H9 (cell line): Measurements from ENCODE around the gene SORBS1. TPM values are rescaled to one million over a fixed set of nuclear protein-coding genes. Genes with fewer than 3 reads are reported as not detected.

ENCODE experiments used
- DNase-seq: peaks from one replicate; pipeline ENCODE4 v3.0.0-alpha.2; 2017
- H2AFZ ChIP-seq: one replicate; pipeline ENCODE4 v1.6.1; 2013; ENCODE audit warnings: mild to moderate bottlenecking, low read length, control low read depth, moderate library complexity
- H2AK5ac ChIP-seq: 2 replicates; pipeline ENCODE4 v1.6.1; 2013; ENCODE audit warnings: low read length, control low read depth, mixed read lengths; ENCODE audit not compliant: insufficient read length
- H2BK120ac ChIP-seq: one replicate; pipeline ENCODE4 v1.6.1; 2013; ENCODE audit warnings: low read depth, mild to moderate bottlenecking, low read length, control low read depth, inconsistent platforms; ENCODE audit not compliant: poor library complexity, severe bottlenecking
- H2BK12ac ChIP-seq: 2 replicates; pipeline ENCODE4 v1.6.1; 2013; ENCODE audit warnings: low read length, control low read depth, mixed read lengths, low read depth; ENCODE audit not compliant: insufficient read length
- H2BK15ac ChIP-seq: 2 replicates; pipeline ENCODE4 v1.6.1; 2013; ENCODE audit warnings: low read depth, low read length, control low read depth
- H2BK20ac ChIP-seq: one replicate; pipeline ENCODE4 v1.6.1; 2013; ENCODE audit warnings: low read depth, mild to moderate bottlenecking, low read length, control low read depth, inconsistent platforms; ENCODE audit not compliant: poor library complexity, severe bottlenecking
- H2BK5ac ChIP-seq: 2 replicates; pipeline ENCODE4 v1.6.1; 2013; ENCODE audit warnings: low read length, control low read depth, mixed read lengths; ENCODE audit not compliant: insufficient read length
- H3K14ac ChIP-seq: 2 replicates; pipeline ENCODE4 v1.6.1; 2013; ENCODE audit warnings: low read length, control low read depth; ENCODE audit not compliant: insufficient read depth
- H3K18ac ChIP-seq: 2 replicates; pipeline ENCODE4 v1.6.1; 2013; ENCODE audit warnings: low read depth, mild to moderate bottlenecking, mixed read lengths, low read length, control low read depth; ENCODE audit not compliant: insufficient read length
- H3K23ac ChIP-seq: 2 replicates; pipeline ENCODE4 v1.6.1; 2013; ENCODE audit warnings: low read length, control low read depth, mixed read lengths, low read depth; ENCODE audit not compliant: insufficient read length
- H3K23me2 ChIP-seq: 2 replicates; pipeline ENCODE4 v1.6.1; 2013; ENCODE audit warnings: low read depth, mild to moderate bottlenecking, mixed read lengths, low read length, control low read depth; ENCODE audit not compliant: insufficient read length, poor library complexity, severe bottlenecking
- H3K27ac ChIP-seq: 2 replicates; pipeline ENCODE4 v1.5.1; 2013; ENCODE audit warnings: low read length, control low read depth, mixed read lengths, low read depth; ENCODE audit not compliant: insufficient read length
- H3K27me3 ChIP-seq: 2 replicates; pipeline ENCODE4 v1.6.1; 2013; ENCODE audit warnings: low read length, control low read depth, inconsistent platforms; ENCODE audit not compliant: insufficient read depth
- H3K4ac ChIP-seq: 2 replicates; pipeline ENCODE4 v1.6.1; 2013; ENCODE audit warnings: low read depth, mild to moderate bottlenecking, control low read depth, inconsistent platforms, low read length, moderate library complexity
- H3K4me1 ChIP-seq: 2 replicates; pipeline ENCODE4 v1.6.1; 2013; ENCODE audit warnings: low read length, control low read depth, inconsistent platforms; ENCODE audit not compliant: insufficient read depth
- H3K4me2 ChIP-seq: 2 replicates; pipeline ENCODE4 v1.6.1; 2013; ENCODE audit warnings: low read length, control low read depth, mixed read lengths; ENCODE audit not compliant: insufficient read length, insufficient read depth
- H3K56ac ChIP-seq: 2 replicates; pipeline ENCODE4 v1.6.1; 2013; ENCODE audit warnings: low read depth, mild to moderate bottlenecking, mixed read lengths, low read length, control low read depth; ENCODE audit not compliant: insufficient read length
- H3K79me1 ChIP-seq: 2 replicates; pipeline ENCODE4 v1.6.1; 2013; ENCODE audit warnings: low read depth, mild to moderate bottlenecking, moderate library complexity, low read length, control low read depth, inconsistent platforms; ENCODE audit not compliant: insufficient read depth, poor library complexity, severe bottlenecking
- H3K79me2 ChIP-seq: 2 replicates; pipeline ENCODE4 v1.6.1; 2013; ENCODE audit warnings: low read length, control low read depth, inconsistent platforms; ENCODE audit not compliant: insufficient read depth
- H3K9ac ChIP-seq: 2 replicates; pipeline ENCODE4 v1.6.1; 2013; ENCODE audit warnings: low read length, control low read depth, mixed read lengths; ENCODE audit not compliant: insufficient read length; ENCODE audit errors: extremely low read depth
- H3K9me3 ChIP-seq: one replicate; pipeline ENCODE4 v1.6.1; 2013; ENCODE audit warnings: low read depth, low read length, inconsistent platforms; ENCODE audit not compliant: control insufficient read depth
- H3T11ph ChIP-seq: one replicate; pipeline ENCODE4 v1.6.1; 2013; ENCODE audit warnings: mild to moderate bottlenecking, low read length, control low read depth, inconsistent platforms
- H4K20me1 ChIP-seq: one replicate; pipeline ENCODE4 v1.6.1; 2013; ENCODE audit not compliant: control insufficient read depth, insufficient read length, insufficient read depth
- H4K5ac ChIP-seq: 2 replicates; pipeline ENCODE4 v1.6.1; 2013; ENCODE audit warnings: low read depth, mild to moderate bottlenecking, mixed read lengths, low read length, control low read depth; ENCODE audit not compliant: insufficient read length
- H4K8ac ChIP-seq: replicated peaks from 2 replicates; pipeline ENCODE4 v1.6.1; 2013; ENCODE audit warnings: low read length, control low read depth, mixed read lengths, low read depth; ENCODE audit not compliant: insufficient read length
- H4K91ac ChIP-seq: 2 replicates; pipeline ENCODE4 v1.6.1; 2013; ENCODE audit warnings: low read depth, mild to moderate bottlenecking, moderate library complexity, mixed read lengths, low read length, control low read depth; ENCODE audit not compliant: insufficient read length
- H3K27ac Mint-ChIP-seq, 3 experiments: 2 replicates in 2 of 3; 3 replicates in 1 of 3; pipeline ENCODE4 v1.8.0; 2020 to 2021; ENCODE audit warnings: mixed read lengths in 3 of 3, mild to moderate bottlenecking in 1 of 3, moderate library complexity in 1 of 3
- H3K27me3 Mint-ChIP-seq: 2 replicates; pipeline ENCODE4 v1.8.0; 2021; ENCODE audit warnings: low read depth, mild to moderate bottlenecking, moderate library complexity, mixed read lengths
- H3K36me3 Mint-ChIP-seq, 3 experiments: 2 replicates in 2 of 3; 3 replicates in 1 of 3; pipeline ENCODE4 v1.8.0; 2020 to 2021; ENCODE audit warnings: low read depth in 3 of 3, mixed read lengths in 3 of 3; ENCODE audit not compliant: insufficient read depth in 1 of 3
- H3K4me1 Mint-ChIP-seq, 2 experiments: 2 replicates each; pipeline ENCODE4 v1.8.0; 2020; ENCODE audit warnings: mixed read lengths in 2 of 2
- H3K4me3 Mint-ChIP-seq, 2 experiments: 2 replicates in 1 of 2; 3 replicates in 1 of 2; pipeline ENCODE4 v1.8.0; 2020 to 2021; ENCODE audit warnings: mild to moderate bottlenecking in 2 of 2, mixed read lengths in 2 of 2, moderate library complexity in 1 of 2
- H3K9me3 Mint-ChIP-seq, 2 experiments: 2 replicates in 1 of 2; 3 replicates in 1 of 2; pipeline ENCODE4 v1.8.0; 2020; ENCODE audit warnings: mild to moderate bottlenecking in 2 of 2, mixed read lengths in 2 of 2, moderate library complexity in 1 of 2
- WGBS: extraction: QIAGEN DNeasy Blood & Tissue Kit; methylation state at CpG from one replicate; pipeline ENCODE4 v1.1.7; 2013; ENCODE audit warnings: missing lambda C conversion rate, low lambda C conversion rate, mixed read lengths; ENCODE audit not compliant: insufficient read length; ENCODE audit errors: extremely low coverage; 5-methylcytosine and 5-hydroxymethylcytosine counted together
- total RNA-seq: library from RNA; stranded (reverse); gene quantifications from 2 replicates; pipeline ENCODE4 v1.2.1, GENCODE V29; 2021
- TF ChIP-seq, protein P1 (sequence below): fragments of 200-600 bp; sonication (generic); conservative IDR thresholded peaks from 3 replicates; pipeline ENCODE4 v1.8.0; 2021; ENCODE audit warnings: antibody characterized with exemption, mild to moderate bottlenecking

The SORBS1 gene
- total RNA-seq, 1 experiment from 2014 or later, result 24.3 TPM

DNA sequence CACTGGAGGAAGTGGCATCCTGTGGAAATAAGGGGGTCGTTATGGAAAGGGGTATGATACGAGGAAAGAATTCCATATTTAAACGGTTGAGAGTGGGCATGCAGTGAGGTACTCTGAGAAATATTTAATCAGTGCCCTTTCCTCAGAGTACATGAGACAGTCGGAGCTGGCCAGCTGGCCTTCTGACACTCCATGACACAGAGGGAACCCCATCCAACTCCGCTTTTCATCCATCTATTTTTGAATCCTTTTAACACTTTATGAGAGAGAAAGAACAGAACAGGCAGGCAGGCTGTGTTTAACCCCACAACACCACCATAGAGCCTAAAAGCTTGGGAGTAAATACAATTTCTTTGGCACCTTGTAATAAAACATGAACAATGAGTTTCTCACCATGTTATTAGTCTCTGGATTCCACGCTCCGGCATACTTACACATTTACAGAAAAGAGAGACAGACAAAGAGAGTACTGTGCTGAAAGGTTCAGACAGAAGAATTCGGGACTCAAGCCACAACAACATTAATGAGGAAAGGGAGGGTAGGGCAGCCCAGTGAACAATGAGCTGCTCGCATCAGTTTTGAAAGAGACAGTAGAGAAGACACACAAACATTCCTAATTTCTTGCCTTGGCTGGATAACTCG lies 146.2 kb downstream of the SORBS1 start:
- no CpG with 5 or more reads among the region's 10 CpGs for WGBS
- H3K79me2 ChIP-seq, result no peaks in the 10 kb centered on the region
- no peak overlapping the region for H3K4me2 ChIP-seq
- no peaks in the 10 kb centered on the region for H3K27me3 ChIP-seq
- TF ChIP-seq, protein P1, sequence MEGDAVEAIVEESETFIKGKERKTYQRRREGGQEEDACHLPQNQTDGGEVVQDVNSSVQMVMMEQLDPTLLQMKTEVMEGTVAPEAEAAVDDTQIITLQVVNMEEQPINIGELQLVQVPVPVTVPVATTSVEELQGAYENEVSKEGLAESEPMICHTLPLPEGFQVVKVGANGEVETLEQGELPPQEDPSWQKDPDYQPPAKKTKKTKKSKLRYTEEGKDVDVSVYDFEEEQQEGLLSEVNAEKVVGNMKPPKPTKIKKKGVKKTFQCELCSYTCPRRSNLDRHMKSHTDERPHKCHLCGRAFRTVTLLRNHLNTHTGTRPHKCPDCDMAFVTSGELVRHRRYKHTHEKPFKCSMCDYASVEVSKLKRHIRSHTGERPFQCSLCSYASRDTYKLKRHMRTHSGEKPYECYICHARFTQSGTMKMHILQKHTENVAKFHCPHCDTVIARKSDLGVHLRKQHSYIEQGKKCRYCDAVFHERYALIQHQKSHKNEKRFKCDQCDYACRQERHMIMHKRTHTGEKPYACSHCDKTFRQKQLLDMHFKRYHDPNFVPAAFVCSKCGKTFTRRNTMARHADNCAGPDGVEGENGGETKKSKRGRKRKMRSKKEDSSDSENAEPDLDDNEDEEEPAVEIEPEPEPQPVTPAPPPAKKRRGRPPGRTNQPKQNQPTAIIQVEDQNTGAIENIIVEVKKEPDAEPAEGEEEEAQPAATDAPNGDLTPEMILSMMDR, result no peak
- no peak overlapping the region for H2BK15ac ChIP-seq
- no peak overlapping the region for H3K4me3 Mint-ChIP-seq
- no peak overlapping the region for H2BK12ac ChIP-seq
- H2BK20ac ChIP-seq, result no peak overlapping the region
- H4K5ac ChIP-seq, result no peak overlapping the region
- H3K4me1 Mint-ChIP-seq, result peaks cover 40 to 42% of the 10 kb centered on the region in 2 experiments
- no peak overlapping the region for H3K56ac ChIP-seq
- no peak overlapping the region for H3K27ac ChIP-seq
- peaks cover 7% of the 10 kb centered on the region for H3K4me1 ChIP-seq
- H3K14ac ChIP-seq, result no peak overlapping the region; the same call in 1 of the 2 replicates
- H3K9me3 Mint-ChIP-seq, result no peaks in the 10 kb centered on the region
- no peak for DNase-seq
- H2BK120ac ChIP-seq, result no peak overlapping the region
- H3K27me3 Mint-ChIP-seq, result no peaks in the 10 kb centered on the region
- peak overlapping the region; percentile 2 to 88 (median 61); a peak in 4 of 7 replicates for H3K27ac Mint-ChIP-seq
- H4K8ac ChIP-seq, result no peak overlapping the region
- no peak overlapping the region for H3T11ph ChIP-seq
- no peaks in the 10 kb centered on the region for H4K20me1 ChIP-seq
- no peak overlapping the region for H3K4ac ChIP-seq
- H3K79me1 ChIP-seq, result no peaks in the 10 kb centered on the region
- no peak overlapping the region for H2BK5ac ChIP-seq
- no peak overlapping the region for H3K18ac ChIP-seq
- H2AK5ac ChIP-seq, result no peak overlapping the region
- no peaks in the 10 kb centered on the region for H3K9me3 ChIP-seq
- H3K23ac ChIP-seq, result no peak overlapping the region
- H3K36me3 Mint-ChIP-seq, result peaks cover 1 to 5% (median 3%) of the 10 kb centered on the region in 3 experiments; a peak in 5 of 7 replicates
- no peak overlapping the region for H4K91ac ChIP-seq
- no peaks in the 10 kb centered on the region for H3K23me2 ChIP-seq
- H2AFZ ChIP-seq, result no peak overlapping the region
- no peak overlapping the region for H3K9ac ChIP-seq
